GM19035 (cell line): ENCODE results near the gene MXRA8.

Source experiments
- ATAC-seq: cut with Tn5 transposase; IDR thresholded peaks from one replicate; pipeline ENCODE4 v1.9.1; 2021; ENCODE audit not compliant: unreplicated experiment

MXRA8 gene

DNA sequence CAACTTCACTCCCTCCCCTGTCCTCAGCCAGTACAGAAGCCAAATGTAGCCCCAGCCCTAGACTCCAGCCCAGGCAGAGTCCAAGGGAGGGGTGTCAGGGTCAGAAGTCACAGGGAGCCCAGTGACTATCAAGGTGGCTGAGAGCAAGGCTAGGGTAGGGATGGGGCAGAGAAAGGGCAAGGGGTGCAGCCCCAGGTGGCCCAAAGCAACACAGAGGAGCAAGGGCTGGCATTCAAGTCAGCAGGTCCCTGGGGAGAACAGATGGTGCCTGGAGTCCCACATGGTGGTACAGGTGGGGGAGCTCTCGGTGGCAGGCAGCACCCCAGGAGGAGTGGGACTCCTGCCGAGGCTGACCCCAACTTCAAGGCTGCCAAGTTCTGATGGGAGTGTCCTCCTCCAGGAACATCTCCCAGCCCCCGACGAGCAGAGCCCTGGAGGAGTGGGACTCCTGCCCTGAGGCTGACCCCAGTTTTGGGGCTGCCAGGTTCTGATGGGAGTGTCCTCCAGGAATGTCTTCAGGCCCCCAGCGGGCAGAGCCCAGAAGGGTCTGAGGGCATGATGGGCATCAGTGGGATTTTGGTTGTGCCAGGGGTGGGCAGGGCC lies 5.5 kb downstream of the MXRA8 start:
- ATAC-seq: no peak

DNA sequence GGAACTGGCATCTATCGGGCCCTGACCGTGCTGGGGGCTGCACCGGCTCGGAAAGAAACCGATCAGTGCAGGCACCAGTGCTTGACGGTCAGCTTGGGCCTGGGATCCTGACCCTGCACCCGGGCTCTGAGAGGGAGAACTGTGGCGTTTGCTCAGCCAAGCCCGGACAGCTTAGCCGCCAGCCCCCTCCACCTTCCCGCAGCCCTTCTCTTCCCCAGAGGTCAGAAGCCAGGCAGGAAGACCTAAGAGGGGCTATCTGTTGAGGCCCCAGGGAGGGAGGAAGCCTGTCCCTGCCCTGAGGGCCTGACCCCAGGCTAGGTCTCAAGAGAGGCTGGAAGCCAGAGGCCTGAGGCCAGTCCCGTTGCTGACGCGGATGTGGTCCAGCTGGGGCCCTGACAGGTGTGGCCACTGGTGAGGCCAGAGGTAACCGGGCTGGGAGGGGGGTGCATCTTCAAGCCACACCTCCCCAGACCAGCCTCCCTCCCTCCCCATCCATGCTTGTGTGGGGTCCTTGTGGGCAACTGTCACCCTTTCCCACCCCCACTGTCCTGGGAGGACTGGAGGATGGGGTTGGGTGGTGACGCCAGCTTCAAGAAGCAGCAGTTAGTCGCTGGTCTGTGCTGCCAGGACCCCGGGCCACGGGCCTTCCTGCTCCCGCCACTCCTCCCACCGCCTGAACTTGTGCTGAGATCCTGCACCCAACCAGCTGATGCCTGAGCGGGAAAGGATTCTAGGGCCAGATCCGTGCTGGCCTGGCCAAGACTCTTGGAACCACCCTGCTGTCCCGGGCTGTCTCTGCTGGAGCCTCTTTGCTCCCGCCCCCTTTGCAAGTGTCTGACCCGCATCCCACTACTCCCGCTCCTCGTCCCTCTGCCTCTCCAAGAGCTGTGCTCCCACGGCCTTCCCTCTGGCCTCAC lies 6.6 kb downstream of the MXRA8 start:
- no peak for ATAC-seq

GRCh38 chr1:1349256-1350012 lies 8.9 kb downstream of the MXRA8 start, which contains the start of gene DVL1:
Gene DVL1 (minus strand): TSS chr1:1349418. CDS start chr1:1349065, 353 bp downstream.
- ATAC-seq: peak; percentile 66

- peak; percentile 34 for ATAC-seq
These were observed 9.7 kb downstream of the MXRA8 start for GRCh38 chr1:1348420-1349255.

- no peak for ATAC-seq
These were observed 10.5 kb downstream of the MXRA8 start for GRCh38 chr1:1347663-1348419.

GRCh38 chr1:1347026-1347595 lies 11.2 kb downstream of the MXRA8 start:
- no peak for ATAC-seq

DNA sequence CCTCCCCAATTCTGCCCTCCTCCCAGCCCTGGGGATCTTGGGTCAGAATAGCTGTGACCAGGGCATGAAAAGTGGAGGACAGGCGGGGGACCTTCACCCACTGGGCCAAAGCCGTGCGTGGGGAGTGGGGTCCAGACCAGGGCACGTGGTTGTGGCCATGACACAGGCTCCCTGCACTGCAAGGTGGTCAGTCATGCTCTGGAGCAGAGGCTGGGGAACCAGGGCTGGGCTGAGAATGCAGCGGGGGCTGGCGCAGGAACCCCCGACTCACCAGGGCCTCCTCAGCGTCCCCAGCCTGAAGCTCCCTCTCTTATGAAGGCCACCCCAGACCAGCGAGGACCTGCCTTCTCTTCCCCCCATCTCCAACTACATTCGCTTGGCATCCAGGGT lies 11.9 kb downstream of the MXRA8 start:
- no peak for ATAC-seq

DNA sequence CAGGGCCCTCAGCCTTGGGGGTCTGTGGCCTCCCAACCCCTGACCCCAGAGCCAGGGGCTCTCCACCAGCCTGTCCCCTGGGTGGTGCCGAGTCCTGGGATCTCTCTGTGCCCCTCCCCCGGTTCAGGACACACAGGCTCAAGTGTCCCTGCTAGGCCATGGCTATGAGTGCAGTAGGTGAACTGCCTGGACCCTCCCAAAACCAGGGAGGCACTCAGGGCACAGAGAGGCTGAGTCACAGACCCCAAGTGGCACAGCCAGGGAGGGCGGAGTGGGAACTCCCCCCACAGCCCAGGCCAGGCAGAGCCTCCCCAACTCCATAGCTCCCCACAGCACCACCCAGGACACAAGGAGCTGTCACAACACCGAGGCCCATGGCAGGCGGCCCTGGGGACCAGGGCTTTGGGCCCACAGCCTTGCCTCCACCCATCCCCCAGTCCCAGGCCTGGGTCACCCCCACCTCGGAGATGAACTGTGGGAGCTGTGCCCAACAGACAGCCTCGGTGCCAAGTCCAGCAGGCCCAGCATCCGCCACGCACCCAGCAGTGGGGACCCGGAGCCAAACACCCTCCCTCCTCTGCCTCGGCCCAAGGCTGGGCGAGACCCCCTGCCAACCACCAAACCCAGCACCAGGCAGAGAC lies 12.4 kb downstream of the MXRA8 start:
- no peak for ATAC-seq

GRCh38 chr1:1345384-1345783 lies 13.0 kb downstream of the MXRA8 start:
- no peak for ATAC-seq

GRCh38 chr1:1344655-1345361 lies 13.5 kb downstream of the MXRA8 start:
- ATAC-seq: no peak

GRCh38 chr1:1343811-1344421 lies 14.4 kb downstream of the MXRA8 start:
- no peak for ATAC-seq

DNA sequence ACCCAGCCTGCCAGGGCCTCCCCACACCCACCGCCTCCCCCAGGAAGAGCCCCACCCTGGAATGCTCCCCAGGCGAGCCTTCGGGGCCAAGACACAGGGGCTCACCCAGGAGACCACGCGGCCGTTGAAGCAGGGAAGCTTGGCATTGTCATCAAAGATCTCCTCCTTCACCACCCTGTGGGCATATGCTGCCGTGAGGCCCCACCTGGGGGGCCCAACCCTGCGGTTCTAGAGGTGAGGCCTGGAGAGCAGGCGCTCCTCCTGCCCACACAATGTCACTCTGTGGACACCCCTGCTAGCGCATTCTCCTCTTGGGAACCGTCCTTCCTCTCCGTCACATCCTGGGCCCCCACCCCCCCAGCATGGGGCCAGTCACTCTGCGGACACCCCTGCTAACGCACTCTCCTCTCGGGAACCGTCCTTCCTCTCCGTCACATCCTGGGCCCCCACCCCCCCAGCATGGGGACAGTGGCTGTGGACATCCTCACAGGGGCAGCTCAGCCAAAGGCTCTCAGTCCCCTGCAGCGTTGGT lies 15.7 kb downstream of the MXRA8 start:
- no peak for ATAC-seq

GRCh38 chr1:1342061-1342562 lies 16.2 kb downstream of the MXRA8 start:
- ATAC-seq: no peak

- no peak for ATAC-seq
These were observed 16.8 kb downstream of the MXRA8 start for GRCh38 chr1:1341549-1342021.

- no peak for ATAC-seq
These were observed 17.4 kb downstream of the MXRA8 start for GRCh38 chr1:1340791-1341548.

DNA sequence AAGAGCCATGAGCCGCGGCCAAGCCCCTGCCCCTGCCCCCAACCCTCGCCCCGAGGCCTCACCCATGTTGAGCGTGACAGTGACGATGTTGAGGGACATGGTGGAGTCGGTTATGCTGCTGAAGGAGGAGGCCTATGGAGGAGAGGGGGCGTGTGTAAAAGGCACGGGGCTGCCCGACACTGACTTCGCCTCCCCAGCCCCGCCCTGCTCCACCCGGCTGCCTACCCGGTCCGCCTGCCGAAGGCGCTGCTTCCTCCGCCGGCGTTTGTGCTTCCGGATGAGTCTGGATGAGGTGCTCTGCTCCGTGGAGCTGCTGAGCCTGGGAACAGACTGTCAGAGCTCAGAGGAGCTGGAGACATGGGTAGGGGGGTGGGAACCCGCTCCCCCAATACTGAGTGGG lies 18.2 kb downstream of the MXRA8 start:
- ATAC-seq: no peak

- ATAC-seq: no peak
These were observed 20.1 kb downstream of the MXRA8 start for GRCh38 chr1:1338278-1338677.
